Gastroesophageal sphincter (tissue), 3 donors: ENCODE measurements around the gene LRRC4B.

Source experiments
- EP300 ChIP-seq: sonication (generic); formaldehyde crosslinking; IDR thresholded peaks from one replicate; pipeline ENCODE4 v1.6.1; 2017; ENCODE audit warnings: antibody characterized with exemption, mild to moderate bottlenecking
- POLR2A ChIP-seq, 2 donors: fragments of 450-650 bp; IDR thresholded peaks; one replicate each; pipeline ENCODE4 v1.6.1; 2017; ENCODE audit warnings: antibody characterized with exemption in 2 of 2, mild to moderate bottlenecking in 2 of 2, moderate library complexity in 1 of 2
- POLR2AphosphoS5 ChIP-seq: sonication (generic); formaldehyde crosslinking; IDR thresholded peaks from one replicate; pipeline ENCODE4 v1.6.1; 2017; ENCODE audit warnings: antibody characterized with exemption
- TF ChIP-seq, protein P1 (sequence below), 4 experiments: fragments of 200-600 bp in 2 of 4; fragments of 450-650 bp in 2 of 4; sonication (generic) in 1 of 4; IDR thresholded peaks; one replicate each; pipeline ENCODE4 v1.5.1; 2017 to 2019; ENCODE audit warnings: antibody characterized with exemption in 4 of 4, mild to moderate bottlenecking in 2 of 4, moderate library complexity in 2 of 4

DNA sequence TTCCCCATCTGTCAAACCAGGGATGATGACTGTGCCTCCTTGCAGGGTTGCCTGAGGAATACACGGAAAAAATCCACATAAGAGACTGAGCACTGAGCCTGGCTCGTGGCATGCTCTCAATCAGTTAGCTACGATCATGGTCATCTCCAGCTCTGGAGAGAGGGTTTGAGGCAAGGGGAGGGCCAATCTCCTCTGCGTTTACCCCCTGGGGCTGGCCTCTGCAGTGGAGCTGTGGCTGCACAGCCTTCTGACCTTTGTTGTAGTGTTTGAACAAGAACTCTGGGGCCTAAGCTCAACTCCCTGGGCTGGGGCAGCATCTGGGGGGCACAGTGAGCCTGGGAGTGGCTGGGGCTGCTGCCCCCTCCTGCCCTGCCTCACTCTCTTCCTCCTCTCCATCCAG, 5.9 kb downstream of the LRRC4B start:
- TF ChIP-seq POLR2AphosphoS5: no peak
- TF ChIP-seq, protein P1, sequence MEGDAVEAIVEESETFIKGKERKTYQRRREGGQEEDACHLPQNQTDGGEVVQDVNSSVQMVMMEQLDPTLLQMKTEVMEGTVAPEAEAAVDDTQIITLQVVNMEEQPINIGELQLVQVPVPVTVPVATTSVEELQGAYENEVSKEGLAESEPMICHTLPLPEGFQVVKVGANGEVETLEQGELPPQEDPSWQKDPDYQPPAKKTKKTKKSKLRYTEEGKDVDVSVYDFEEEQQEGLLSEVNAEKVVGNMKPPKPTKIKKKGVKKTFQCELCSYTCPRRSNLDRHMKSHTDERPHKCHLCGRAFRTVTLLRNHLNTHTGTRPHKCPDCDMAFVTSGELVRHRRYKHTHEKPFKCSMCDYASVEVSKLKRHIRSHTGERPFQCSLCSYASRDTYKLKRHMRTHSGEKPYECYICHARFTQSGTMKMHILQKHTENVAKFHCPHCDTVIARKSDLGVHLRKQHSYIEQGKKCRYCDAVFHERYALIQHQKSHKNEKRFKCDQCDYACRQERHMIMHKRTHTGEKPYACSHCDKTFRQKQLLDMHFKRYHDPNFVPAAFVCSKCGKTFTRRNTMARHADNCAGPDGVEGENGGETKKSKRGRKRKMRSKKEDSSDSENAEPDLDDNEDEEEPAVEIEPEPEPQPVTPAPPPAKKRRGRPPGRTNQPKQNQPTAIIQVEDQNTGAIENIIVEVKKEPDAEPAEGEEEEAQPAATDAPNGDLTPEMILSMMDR (IDR thresholded peaks at IDR 0.05): no peak
- no peak for TF ChIP-seq POLR2A (IDR thresholded peaks at IDR 0.05)
- TF ChIP-seq EP300: no peak
